Measurements from ENCODE around the gene TYSND1.

DNA sequence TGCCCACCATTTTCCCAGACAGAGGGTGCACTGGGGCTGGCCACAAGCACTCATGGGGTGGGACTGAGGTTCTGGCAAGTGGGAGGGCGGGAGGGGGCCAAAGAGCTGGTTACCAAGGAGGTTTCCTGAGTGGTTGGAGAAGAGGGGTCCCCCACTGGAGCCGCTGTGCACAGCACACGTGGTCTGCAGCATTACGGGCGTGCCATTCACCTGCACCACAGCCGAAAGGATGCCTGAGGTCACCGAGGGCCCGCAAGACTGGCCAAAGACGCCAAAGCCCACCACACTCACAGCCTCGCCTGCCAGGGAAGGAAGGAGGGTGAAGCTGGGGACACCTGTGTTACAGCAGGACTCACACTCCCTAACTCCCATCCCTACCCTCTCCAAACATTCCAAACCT, 3.9 kb downstream of the TYSND1 start:
- TF ChIP-seq, protein P1, sequence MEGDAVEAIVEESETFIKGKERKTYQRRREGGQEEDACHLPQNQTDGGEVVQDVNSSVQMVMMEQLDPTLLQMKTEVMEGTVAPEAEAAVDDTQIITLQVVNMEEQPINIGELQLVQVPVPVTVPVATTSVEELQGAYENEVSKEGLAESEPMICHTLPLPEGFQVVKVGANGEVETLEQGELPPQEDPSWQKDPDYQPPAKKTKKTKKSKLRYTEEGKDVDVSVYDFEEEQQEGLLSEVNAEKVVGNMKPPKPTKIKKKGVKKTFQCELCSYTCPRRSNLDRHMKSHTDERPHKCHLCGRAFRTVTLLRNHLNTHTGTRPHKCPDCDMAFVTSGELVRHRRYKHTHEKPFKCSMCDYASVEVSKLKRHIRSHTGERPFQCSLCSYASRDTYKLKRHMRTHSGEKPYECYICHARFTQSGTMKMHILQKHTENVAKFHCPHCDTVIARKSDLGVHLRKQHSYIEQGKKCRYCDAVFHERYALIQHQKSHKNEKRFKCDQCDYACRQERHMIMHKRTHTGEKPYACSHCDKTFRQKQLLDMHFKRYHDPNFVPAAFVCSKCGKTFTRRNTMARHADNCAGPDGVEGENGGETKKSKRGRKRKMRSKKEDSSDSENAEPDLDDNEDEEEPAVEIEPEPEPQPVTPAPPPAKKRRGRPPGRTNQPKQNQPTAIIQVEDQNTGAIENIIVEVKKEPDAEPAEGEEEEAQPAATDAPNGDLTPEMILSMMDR (IDR thresholded peaks at IDR 0.05), result no peak
- TF ChIP-seq POLR2AphosphoS5 (IDR thresholded peaks at IDR 0.05), result no peak
- no peak for TF ChIP-seq POLR2A (IDR thresholded peaks at IDR 0.05)
- no peak for TF ChIP-seq EP300 (IDR thresholded peaks at IDR 0.05)
